ENCODE results near the gene CYFIP2. TPM values are rescaled to one million over a fixed set of nuclear protein-coding genes. Genes with fewer than 3 reads are reported as not detected.
"Not testable (repeated sequence)": the region's sequence is repeated elsewhere in the genome, so short reads cannot be mapped to it uniquely, and the experiment has no call there.

Gene CYFIP2
- total RNA-seq, 2 experiments from 2014 or later, result 458 to 480 TPM

- peaks cover 80% of the 10 kb centered on the region for H3K36me3 Mint-ChIP-seq
- H3K9me3 Mint-ChIP-seq, result no peaks in the 10 kb centered on the region
- H3K4me3 Mint-ChIP-seq, result no peak overlapping the region
- no peak overlapping the region for H3K27ac Mint-ChIP-seq
- ATAC-seq (ENCODE audit: low read depth) (no peak), DNase-seq (no peak)
- no peaks in the 10 kb centered on the region for H3K27me3 Mint-ChIP-seq
- peaks cover 45% of the 10 kb centered on the region for H3K4me1 Mint-ChIP-seq
- POLR2A ChIA-PET, result no interaction called here
Observed at GRCh38 chr5:157241483-157241882, 24.4 kb upstream of the CYFIP2 start.

- not testable (repeated sequence) for H3K9me3 Mint-ChIP-seq; ATAC-seq (ENCODE audit: low read depth); H3K4me3 Mint-ChIP-seq; DNase-seq; H3K27me3 Mint-ChIP-seq
- H3K36me3 Mint-ChIP-seq, result peaks cover 84% of the 10 kb centered on the region
- H3K4me1 Mint-ChIP-seq, result peaks cover 59% of the 10 kb centered on the region
- POLR2A ChIA-PET, result interaction anchor here (0.7 kb wide), 1 partner anchor 1356 kb away, joined by 3 read pairs; no protein-coding TSS in a partner anchor
- H3K27ac Mint-ChIP-seq, result peak overlapping the region; percentile 40
Observed at GRCh38 chr5:157244704-157245103, 21.2 kb upstream of the CYFIP2 start.

DNA sequence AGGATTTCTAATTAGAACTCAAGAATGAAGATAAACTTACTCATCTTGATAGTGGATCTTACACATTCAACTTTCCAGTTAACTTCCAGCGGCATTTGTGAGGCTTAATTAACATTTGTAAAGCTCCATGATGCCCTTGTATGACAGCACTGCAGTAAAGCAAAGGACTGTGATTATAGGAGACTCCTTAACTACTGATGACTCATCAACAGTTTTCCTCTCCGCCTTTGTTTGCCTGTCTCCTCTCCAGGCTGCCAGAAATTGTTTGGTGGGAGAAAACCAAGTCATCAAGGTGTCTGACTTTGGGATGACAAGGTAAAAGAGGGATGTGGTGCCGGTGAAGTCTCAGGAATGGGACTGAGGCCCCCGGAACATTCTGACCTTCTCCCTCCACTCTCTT lies 20.4 kb upstream of the CYFIP2 start:
- H3K27me3 Mint-ChIP-seq, result no peaks in the 10 kb centered on the region
- DNase-seq (no peak), ATAC-seq (ENCODE audit: low read depth) (no peak)
- H3K9me3 Mint-ChIP-seq, result no peaks in the 10 kb centered on the region
- peaks cover 62% of the 10 kb centered on the region for H3K4me1 Mint-ChIP-seq
- H3K4me3 Mint-ChIP-seq, result no peak overlapping the region
- POLR2A ChIA-PET, result no interaction called here
- peak overlapping the region; percentile 36 for H3K27ac Mint-ChIP-seq
- H3K36me3 Mint-ChIP-seq, result peaks cover 82% of the 10 kb centered on the region

- DNase-seq, result no peak
- no peaks in the 10 kb centered on the region for H3K27me3 Mint-ChIP-seq
- no peaks in the 10 kb centered on the region for H3K9me3 Mint-ChIP-seq
- ATAC-seq (ENCODE audit: low read depth), result no peak
- peaks cover 64% of the 10 kb centered on the region for H3K4me1 Mint-ChIP-seq
- no peak overlapping the region for H3K4me3 Mint-ChIP-seq
- peak overlapping the region; percentile 36 for H3K27ac Mint-ChIP-seq
- POLR2A ChIA-PET, result no interaction called here
- H3K36me3 Mint-ChIP-seq, result peaks cover 83% of the 10 kb centered on the region
Observed at GRCh38 chr5:157245886-157246285, 20.0 kb upstream of the CYFIP2 start.

GRCh38 chr5:157247267-157247666 lies 18.7 kb upstream of the CYFIP2 start:
- no peaks in the 10 kb centered on the region for H3K27me3 Mint-ChIP-seq
- no peak for ATAC-seq (ENCODE audit: low read depth)
- H3K4me3 Mint-ChIP-seq, result peak overlapping the region; percentile 75
- peaks cover 75% of the 10 kb centered on the region for H3K4me1 Mint-ChIP-seq
- POLR2A ChIA-PET, result interaction anchor here (1.5 to 5.2 kb wide), 3 partner anchors 8 to 63 kb away, joined by 4 to 29 read pairs (median 7); no protein-coding TSS in a partner anchor
- H3K9me3 Mint-ChIP-seq, result no peaks in the 10 kb centered on the region
- peaks cover 85% of the 10 kb centered on the region for H3K36me3 Mint-ChIP-seq
- DNase-seq, result no peak
- H3K27ac Mint-ChIP-seq, result peak overlapping the region; percentile 84

GRCh38 chr5:157248821-157249470 lies 17.0 kb upstream of the CYFIP2 start:
- H3K36me3 Mint-ChIP-seq, result peaks cover 85% of the 10 kb centered on the region
- peak overlapping the region; percentile 84 for H3K27ac Mint-ChIP-seq
- no peaks in the 10 kb centered on the region for H3K27me3 Mint-ChIP-seq
- H3K9me3 Mint-ChIP-seq, result no peaks in the 10 kb centered on the region
- H3K4me1 Mint-ChIP-seq, result peaks cover 85% of the 10 kb centered on the region
- DNase-seq (no peak), ATAC-seq (ENCODE audit: low read depth) (peak; percentile 30)
- POLR2A ChIA-PET, result interaction anchor here (0.7 to 5.2 kb wide), 13 partner anchors 9 to 106 kb away, joined by 3 to 29 read pairs (median 3); partner anchors contain the start of gene MED7
- peak overlapping the region; percentile 75 for H3K4me3 Mint-ChIP-seq

DNA sequence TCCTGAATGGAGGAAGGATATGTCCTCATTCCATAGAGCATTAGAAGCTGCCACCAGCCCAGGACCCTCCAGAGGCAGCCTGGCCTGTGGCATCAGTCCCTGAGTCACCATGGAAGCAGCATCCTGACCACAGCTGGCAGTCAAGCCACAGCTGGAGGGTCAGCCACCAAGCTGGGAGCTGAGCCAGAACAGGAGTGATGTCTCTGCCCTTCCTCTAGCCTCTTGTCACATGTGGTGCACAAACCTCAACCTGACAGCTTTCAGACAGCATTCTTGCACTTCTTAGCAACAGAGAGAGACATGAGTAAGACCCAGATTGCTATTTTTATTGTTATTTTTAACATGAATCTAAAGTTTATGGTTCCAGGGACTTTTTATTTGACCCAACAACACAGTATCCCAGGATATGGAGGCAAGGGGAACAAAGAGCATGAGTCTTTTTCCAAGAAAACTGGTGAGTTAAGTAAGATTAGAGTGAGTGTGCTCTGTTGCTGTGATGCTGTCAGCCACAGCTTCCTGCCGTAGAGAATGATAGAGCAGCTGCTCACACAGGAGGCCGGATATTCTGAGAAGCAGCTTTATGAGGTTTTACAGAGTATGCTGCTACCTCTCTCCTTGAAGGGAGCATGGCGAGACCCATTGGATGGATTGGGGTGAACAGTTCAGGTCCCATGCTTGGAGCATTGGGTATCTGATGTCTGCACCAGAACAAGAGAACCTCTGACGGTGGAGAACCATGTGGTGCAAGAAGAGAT lies 13.0 kb upstream of the CYFIP2 start:
- Mint-ChIP-seq H3K9me3 (no peaks in the 10 kb centered on the region), H3K27ac (peak overlapping the region; percentile 88), H3K4me1 (peaks cover 91% of the 10 kb centered on the region), H3K36me3 (peaks cover 84% of the 10 kb centered on the region), H3K4me3 (peak overlapping the region; percentile 60), H3K27me3 (no peaks in the 10 kb centered on the region)
- peak; percentile 70 for DNase-seq
- peak; percentile 88 for ATAC-seq (ENCODE audit: low read depth)
- POLR2A ChIA-PET, result interaction anchor here (0.5 to 4.7 kb wide), 18 partner anchors 10 to 110 kb away, joined by 3 to 68 read pairs (median 6); partner anchors contain the start of genes CYFIP2, ITK and MED7

- H3K9me3 Mint-ChIP-seq, result no peaks in the 10 kb centered on the region
- H3K27ac Mint-ChIP-seq, result peak overlapping the region; percentile 88
- ATAC-seq (ENCODE audit: low read depth) (no peak), DNase-seq (no peak)
- peak overlapping the region; percentile 60 for H3K4me3 Mint-ChIP-seq
- POLR2A ChIA-PET, result interaction anchor here (0.5 to 4.7 kb wide), 16 partner anchors 11 to 111 kb away, joined by 3 to 68 read pairs (median 8); partner anchors contain the start of genes CYFIP2, ITK and MED7
- H3K36me3 Mint-ChIP-seq, result peaks cover 78% of the 10 kb centered on the region
- H3K27me3 Mint-ChIP-seq, result no peaks in the 10 kb centered on the region
- H3K4me1 Mint-ChIP-seq, result peaks cover 87% of the 10 kb centered on the region
Observed at GRCh38 chr5:157253547-157253946, 12.4 kb upstream of the CYFIP2 start.

DNA sequence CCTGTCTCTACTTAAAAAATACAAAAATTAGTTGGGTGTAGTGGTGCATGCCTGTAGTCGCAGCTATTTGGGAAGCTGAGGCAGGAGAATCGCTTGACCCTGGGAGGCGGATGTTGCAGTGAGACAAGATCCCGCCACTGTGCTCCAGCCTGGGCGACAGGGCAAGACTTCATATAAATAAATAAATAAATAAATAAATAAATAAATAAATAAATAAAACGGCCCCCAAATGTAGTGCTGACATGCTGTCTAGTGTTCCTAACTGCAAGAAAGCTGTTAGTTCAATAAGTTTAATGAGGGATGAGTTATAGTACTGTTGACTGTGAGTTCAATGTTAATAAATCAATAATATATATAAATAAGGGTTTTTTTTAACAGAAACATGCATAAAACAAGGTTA lies 7.5 kb upstream of the CYFIP2 start:
- peaks cover 47% of the 10 kb centered on the region for H3K36me3 Mint-ChIP-seq
- H3K9me3 Mint-ChIP-seq, result no peaks in the 10 kb centered on the region
- peaks cover 68% of the 10 kb centered on the region for H3K4me1 Mint-ChIP-seq
- POLR2A ChIA-PET, result interaction anchor here (1.3 to 3.6 kb wide), 3 partner anchors 9 to 14 kb away, joined by 3 to 16 read pairs (median 8); no protein-coding TSS in a partner anchor
- H3K27me3 Mint-ChIP-seq, result no peaks in the 10 kb centered on the region
- no peak overlapping the region for H3K4me3 Mint-ChIP-seq
- no peak for DNase-seq
- no peak overlapping the region for H3K27ac Mint-ChIP-seq
- no peak for ATAC-seq (ENCODE audit: low read depth)

- DNase-seq (no peak), ATAC-seq (ENCODE audit: low read depth) (no peak)
- Mint-ChIP-seq H3K27me3 (no peaks in the 10 kb centered on the region), H3K36me3 (peaks cover 35% of the 10 kb centered on the region), H3K4me3 (no peak overlapping the region), H3K27ac (peak overlapping the region; percentile 9), H3K4me1 (peaks cover 68% of the 10 kb centered on the region), H3K9me3 (no peaks in the 10 kb centered on the region)
- POLR2A ChIA-PET, result interaction anchor here (1.5 kb wide), 1 partner anchor 13 kb away, joined by 4 read pairs; no protein-coding TSS in a partner anchor
Observed at GRCh38 chr5:157259699-157260098, 6.2 kb upstream of the CYFIP2 start.

DNA sequence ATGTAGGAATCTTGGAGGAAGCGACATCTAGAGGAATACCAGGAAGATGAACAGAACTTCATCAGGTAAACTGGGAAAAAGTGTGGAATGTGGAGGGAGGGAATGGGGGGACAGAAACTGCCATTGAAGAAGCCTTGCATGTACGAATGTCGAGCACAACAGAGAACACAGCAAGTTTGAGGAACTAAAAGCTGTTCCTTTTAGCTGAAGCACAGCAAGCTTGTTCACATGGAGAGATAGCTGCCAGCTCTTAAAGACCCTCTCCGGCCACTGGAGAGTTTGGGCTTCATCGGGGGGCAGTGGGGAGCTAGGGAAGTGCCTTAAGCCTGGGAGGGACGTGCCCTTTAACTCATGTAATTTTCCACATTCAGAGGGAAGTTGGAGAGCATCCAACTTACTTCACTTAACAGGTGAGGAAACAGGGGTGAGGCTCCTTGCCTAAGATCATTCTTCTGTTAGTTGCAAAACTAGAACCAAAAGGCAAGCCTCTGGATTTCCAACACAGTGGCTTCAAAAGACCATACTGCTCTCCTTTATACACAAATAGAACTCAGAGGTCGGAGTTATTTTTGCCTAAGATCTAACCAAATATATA lies 2.3 kb upstream of the CYFIP2 start:
- peaks cover 59% of the 10 kb centered on the region for H3K4me1 Mint-ChIP-seq
- H3K27ac Mint-ChIP-seq, result peak overlapping the region; percentile 17
- DNase-seq (no peak), ATAC-seq (ENCODE audit: low read depth) (no peak)
- POLR2A ChIA-PET, result interaction anchor here (0.7 to 6.7 kb wide), 3 partner anchors 9 to 121 kb away, joined by 3 to 68 read pairs (median 10); partner anchors contain the start of gene MED7
- peaks cover 19% of the 10 kb centered on the region for H3K36me3 Mint-ChIP-seq
- H3K4me3 Mint-ChIP-seq, result no peak overlapping the region
- no peaks in the 10 kb centered on the region for H3K9me3 Mint-ChIP-seq
- H3K27me3 Mint-ChIP-seq, result no peaks in the 10 kb centered on the region

DNA sequence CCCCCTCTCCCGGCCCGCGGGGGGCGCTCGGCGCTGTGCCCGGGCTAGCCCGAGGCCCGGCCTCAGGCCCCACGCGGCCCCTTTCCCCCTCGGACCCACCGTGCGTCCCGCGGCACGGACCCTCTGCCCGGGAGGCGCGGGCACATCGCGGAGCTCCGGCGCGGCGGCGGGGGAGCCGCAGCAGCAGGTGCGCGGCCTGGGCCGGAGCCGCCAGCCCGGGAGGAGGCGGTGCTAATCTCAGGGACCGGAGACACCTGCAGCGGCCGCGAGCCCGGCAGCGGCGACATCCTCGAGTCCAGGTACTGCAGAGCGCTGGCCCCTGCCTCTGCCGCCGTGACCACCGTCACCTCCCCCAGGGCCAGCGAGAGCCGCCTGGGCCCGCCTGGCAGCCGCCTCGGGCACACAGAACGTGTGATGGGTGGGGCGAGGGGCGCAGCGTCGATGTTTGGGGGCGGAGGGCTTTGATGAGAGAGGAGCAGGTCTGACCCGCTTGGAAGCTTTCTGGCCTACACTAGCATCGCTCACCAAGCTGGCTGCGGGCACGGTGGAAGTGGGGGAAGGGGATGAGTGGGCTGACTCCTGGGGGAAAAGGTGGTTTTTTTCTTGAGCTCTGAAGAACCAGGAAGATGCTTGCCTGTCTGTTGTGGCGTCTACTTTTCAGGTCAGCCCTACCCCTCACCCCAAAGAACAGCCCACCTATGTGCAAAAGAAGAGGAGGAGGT lies 524 bp downstream of the CYFIP2 start:
- DNase-seq, result no peak
- POLR2A ChIA-PET, result interaction anchor here (0.7 to 6.7 kb wide), 12 partner anchors 9 to 124 kb away, joined by 3 to 68 read pairs (median 8); partner anchors contain the start of genes ITK and MED7
- peak overlapping the region; percentile 84 for H3K27ac Mint-ChIP-seq
- peak; percentile 29 for ATAC-seq (ENCODE audit: low read depth)
- H3K4me3 Mint-ChIP-seq, result peak overlapping the region; percentile 93
- peaks cover 35% of the 10 kb centered on the region for H3K36me3 Mint-ChIP-seq
- no peaks in the 10 kb centered on the region for H3K9me3 Mint-ChIP-seq
- H3K4me1 Mint-ChIP-seq, result peaks cover 67% of the 10 kb centered on the region
- no peaks in the 10 kb centered on the region for H3K27me3 Mint-ChIP-seq
